Mucosa of gallbladder (tissue), 1 donor: ENCODE measurements around the gene IL26. TPM values are rescaled to one million over a fixed set of nuclear protein-coding genes. Genes with fewer than 3 reads are reported as not detected.

Experiments
- DNase-seq: peaks from one replicate; pipeline ENCODE4 v3.0.0-alpha.2; 2020; ENCODE audit warnings: low spot score
- total RNA-seq: library from RNA; stranded (reverse); gene quantifications from one replicate; pipeline ENCODE4 v1.2.1, GENCODE V29; 2021
- donor health status: DM: no; HTN: no; CAD: no.

The IL26 gene
- total RNA-seq, 1 donor from 2014 or later: not detected

- no peak for DNase-seq
These were observed 69.0 kb downstream of the IL26 start for GRCh38 chr12:68156636-68157035.

- DNase-seq: no peak
These were observed 70.8 kb downstream of the IL26 start for GRCh38 chr12:68154779-68155178.

Other genes starting within 250 kb of the IL26 start
- not detected for gene IFNG-AS1, start 236.4 kb downstream of the IL26 start, total RNA-seq
- 0.66 TPM for gene IFNG, start 66.1 kb downstream of the IL26 start, total RNA-seq
- not detected for gene IL22, start 27.8 kb upstream of the IL26 start, total RNA-seq
- gene MDM1, start 106.6 kb upstream of the IL26 start, total RNA-seq: 15.0 TPM